HG02798 (cell line): Measurements from ENCODE around the gene TYMP.

ENCODE experiments used
- ATAC-seq: cut with Tn5 transposase; IDR thresholded peaks from one replicate; pipeline ENCODE4 v1.9.1; 2021; ENCODE audit warnings: mild to moderate bottlenecking; ENCODE audit not compliant: unreplicated experiment, poor library complexity

TYMP gene

DNA sequence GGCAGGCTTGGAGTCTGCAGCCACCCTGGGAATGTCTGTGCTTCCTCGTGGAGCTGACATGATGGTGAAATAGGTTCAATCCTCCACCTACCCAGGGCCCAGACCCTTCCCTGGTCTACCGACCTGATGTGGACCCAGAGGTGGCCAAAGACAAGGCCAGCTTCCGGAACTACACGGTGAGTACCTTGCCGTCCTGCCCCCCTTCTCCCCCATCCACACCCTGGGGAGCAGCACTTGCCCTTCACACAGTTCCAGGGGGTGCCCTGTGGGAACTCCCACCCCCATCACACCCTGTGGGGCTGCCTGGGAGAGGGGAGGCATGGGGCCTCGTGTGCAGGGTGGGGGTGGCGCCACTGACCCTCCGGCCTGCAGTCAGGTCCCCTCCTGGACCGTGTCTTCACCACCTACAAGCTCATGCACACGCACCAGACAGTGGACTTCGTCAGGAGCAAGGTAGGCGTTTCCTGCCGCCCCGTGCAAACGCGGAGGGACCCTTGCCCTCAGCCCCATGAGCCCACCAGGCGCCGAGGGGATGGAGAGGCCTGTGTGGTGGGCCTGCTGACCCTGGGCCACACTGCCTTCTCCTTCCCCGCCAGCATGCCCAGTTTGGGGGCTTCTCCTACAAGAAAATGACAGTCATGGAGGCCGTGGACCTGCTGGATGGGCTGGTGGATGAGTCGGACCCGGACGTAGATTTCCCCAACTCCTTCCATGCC is 42.4 kb downstream of the TYMP start:
- no peak for ATAC-seq

DNA sequence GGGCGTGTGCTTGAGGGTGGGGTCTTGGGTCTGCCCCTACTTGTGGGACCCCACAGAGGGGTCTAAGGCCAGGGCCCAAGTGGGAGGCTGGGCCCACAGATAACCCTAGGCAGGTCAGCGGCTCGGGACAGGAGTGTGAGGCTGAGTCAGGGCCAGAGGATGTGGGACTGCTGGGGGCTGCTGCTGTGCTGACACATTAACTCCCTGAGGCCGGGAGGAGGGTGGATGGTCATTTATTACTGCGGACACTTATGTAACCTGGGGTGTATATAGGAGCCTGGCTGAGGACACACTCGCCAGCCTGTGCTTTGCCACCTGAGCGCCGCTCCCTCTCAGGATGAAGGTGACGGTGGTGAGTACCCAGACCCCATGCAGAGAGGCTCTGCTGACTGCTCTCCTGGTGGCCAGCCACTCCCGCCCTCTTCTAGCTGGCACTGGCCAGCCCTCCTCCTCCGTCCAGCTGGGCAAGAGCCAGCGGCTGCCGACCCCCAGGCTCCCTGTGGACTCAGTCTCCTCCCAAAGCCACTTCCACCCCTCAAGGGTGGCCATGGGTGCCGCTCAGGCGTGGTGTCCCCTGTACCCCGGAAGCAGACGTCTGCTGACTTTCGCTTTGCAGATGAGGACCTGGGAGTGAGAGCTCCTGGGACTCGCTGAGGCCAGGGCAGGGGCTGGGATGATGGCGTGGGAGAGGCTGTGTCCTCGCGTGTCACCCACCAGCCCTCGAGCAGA is 43.1 kb downstream of the TYMP start, which contains the start of gene MIOX:
Gene MIOX (plus strand): TSS at position 299 of the 729 bp plus-strand sequence. CDS start 39 bp downstream, at position 338.
- ATAC-seq: no peak

DNA sequence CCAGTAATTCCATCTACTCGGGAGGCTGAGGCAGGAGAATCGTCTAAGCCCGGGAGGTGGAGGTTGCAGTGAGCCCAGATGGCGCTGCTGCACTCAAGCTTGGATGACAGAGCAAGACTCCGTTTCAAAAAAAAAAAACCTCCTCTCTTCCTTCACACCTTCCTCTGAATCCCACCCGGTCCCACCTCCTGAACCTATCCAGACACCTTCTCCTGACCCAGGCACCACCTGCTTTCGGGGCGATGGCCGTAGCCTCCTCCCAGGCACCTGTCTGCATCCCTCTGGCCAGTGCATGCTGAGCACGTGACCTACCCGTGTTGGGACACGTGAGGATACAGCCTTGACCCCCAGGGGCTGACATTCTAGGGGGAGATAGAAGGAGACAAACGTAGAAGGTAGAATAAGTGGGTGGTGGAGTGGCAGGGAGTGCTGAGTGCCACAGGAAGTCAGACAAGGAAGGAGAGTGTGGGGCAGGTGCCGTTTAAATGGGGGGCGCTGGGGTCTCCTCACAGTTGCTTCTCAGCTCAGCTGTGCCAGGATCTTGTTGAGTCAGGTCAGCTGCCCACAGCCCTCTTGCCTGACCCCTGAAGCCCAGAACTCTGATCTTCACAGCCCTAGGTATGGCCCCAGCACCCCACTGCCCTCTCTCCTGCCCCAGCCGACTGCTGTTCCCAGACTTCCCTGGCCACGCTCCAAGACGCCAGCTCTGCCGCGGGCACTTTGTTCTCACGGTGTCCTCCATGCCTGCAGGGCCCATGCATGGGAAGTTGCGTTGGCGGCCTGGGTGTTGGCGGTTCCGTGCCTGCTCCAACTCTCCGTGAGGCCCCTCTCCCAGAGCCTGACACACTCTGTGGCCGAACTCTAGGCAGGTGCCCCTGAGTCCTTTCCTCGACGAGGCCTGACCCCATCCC is 44.3 kb downstream of the TYMP start:
- no peak for ATAC-seq

DNA sequence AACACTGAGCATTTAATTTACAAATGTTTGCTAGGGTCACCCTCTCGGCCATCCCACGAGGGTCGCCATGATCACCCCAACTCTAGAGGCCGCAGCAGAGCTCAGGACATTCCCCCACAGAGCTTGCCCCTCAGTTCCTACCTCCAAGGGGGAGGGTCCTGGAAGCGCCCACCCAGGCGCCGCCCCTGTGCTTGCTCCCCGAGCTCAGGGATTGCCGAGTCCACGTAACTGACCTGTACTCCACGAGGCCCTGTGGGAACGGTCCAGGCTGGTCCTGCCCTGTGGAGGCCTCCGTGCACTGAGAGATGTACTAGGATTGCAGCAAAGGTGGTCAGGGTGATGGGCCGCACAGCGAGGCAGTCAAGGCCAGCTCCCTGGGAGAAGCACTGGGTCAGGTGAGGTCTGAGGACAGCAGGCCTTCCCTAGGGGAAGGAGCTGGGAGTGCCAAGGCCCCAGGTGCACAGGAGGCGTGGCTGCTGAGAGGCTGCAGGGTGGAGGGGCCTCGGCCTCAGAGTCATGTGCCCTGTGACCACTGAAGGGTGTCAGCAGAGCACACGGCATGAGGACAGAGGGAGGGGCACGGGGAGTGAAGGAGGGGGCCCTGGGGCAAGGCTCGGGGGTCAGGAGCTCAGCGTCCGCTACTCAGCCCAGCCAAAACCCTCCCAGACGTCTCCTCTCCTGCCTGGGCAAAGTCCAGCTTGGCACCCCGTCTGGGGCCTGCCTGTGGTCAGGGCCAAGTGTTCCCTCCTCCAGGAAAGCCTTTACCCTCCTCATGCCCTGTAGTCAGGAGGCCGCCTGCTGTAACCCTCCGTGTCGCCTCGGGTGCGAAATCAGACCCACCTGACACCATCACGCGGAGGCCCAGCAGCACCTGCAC is 45.6 kb downstream of the TYMP start:
- ATAC-seq: no peak

DNA sequence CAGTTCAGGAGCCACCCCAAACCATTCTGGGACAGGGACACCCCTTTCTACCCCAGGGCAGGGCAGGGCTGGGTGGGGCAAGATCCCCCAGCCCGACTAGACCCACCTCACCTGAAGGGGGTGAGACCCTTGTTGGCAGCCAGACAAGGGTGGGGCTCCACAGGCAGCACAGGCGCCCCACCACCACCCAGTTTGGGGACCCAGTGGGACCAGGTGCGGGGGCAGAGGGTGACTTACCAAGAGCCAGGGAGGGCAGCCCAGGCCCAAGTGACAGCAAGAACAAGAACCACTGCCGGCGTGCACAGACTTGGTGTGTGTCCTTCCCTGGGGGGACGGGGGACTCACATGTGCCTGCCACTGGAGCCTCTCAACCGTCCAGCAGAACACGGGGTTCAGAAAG is 46.3 kb downstream of the TYMP start:
- ATAC-seq: no peak

DNA sequence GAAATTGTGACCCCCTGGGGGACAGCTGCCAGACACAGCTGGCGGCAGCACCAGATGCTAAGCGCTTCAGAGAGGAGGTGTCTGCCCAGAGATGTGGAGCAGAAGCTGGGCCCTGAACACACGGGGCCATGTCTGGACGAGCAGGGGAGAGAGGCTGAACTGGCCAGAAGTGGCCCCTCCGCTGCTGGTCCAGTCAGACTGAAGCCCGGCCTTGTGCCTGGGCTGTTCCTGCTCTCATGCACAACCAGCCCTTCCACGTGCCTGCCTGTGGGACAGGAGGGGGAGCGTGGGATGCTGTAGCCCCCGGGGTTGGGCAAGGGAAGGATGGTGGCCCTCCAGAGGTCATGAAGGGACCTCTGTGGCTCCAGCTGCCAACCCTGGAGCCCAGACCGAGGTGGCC is 46.7 kb downstream of the TYMP start:
- ATAC-seq: no peak

DNA sequence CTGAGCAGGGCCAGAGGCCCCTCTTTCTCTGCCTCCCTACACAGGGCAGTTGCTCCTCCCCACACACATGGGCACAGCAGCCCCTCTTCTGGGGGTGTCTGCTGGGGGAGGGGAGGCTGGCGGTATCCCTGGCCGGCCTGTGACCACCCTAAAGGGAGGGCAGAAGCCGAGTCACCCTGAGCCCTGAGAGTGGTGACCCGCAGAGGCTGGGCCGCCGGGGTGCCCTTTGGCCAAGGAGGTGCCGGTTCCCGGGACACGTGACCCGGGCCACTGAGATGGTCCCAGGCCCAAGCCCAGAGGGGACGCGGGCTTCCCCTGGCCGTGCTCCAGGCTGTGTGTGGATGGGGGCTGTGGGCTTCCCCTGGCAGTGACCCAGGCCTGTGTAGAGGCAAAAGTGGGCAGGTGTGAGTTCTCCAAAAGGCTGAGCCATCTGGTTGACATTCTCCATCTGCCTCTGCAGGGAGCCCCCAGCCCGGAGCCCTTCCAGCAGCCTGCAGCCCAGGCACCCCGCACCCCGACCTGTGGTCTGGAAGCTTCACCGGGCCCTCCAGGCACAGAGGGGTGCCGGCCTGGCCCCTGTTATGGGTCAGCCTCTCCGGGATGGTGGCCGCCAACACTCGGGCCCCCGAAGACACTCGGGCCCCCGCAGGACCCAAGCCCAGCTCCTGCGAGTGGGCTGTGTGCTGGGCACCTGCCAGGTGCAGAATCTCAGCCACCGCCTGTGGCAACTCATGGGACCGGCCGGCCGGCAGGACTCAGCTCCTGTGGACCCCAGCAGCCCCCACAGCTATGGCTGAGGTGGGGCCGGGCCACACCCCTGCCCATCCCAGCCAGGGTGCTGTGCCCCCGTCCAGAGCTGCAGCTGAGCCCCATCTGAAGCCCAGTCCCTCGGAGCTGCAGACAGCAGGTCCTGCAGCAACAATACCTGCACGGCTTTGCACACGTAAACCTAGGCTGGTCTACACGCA is 47.4 kb downstream of the TYMP start:
- no peak for ATAC-seq

DNA sequence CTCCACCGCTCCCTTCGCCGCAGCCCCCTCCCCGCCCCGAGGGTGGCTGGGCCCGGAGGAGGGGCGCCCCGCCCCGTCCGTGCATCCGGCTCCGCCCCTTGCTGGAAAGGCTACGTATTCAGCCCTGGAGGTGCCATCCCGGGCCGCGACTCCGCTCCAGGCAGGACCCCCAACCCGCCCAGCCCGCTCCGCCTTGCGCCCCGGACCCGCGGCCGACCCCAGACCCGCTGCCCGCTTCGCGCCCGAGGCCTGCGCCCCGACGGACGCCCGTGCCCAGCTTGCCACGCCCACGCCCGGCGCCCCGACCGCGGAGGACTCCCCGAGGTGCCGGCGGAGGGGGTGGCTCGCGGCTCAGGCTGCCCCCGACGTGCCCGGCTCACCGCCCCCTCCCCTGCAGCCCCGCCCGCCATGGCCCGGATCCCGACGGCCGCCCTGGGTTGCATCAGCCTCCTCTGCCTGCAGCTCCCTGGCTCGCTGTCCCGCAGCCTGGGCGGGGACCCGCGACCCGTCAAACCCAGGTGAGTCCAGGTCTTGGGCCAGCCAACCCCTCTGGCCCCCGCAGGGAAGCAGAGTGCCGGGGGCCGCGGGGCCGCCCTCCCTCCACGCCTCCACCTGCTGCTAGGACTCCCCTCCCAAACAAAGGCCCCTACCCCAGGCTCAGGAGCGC is 48.2 kb downstream of the TYMP start, which contains the start of gene ADM2:
Gene ADM2 (plus strand): TSS at position 104 of the 667 bp plus-strand sequence. CDS start 305 bp downstream, at position 409.
- ATAC-seq: no peak

DNA sequence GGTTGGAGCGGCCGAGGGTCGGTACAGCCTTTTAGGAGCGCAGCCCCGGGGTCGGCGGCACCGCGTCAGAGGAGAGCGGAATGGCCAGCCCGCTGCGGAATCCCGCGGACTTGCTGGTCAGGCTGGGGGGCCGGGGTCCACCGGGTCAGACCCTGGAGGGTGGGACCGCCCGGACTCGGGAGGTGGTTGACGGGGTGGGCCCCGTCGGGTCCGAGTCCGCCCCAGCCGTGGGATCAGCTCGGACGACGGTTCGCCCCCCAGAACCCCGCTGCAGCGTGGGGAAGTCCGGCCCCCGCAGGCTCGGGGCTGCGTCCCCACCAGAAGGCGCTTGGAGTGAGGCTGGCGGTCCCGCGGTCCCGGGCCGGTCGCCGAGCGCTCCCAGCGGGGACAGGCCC is 48.8 kb downstream of the TYMP start:
- no peak for ATAC-seq

DNA sequence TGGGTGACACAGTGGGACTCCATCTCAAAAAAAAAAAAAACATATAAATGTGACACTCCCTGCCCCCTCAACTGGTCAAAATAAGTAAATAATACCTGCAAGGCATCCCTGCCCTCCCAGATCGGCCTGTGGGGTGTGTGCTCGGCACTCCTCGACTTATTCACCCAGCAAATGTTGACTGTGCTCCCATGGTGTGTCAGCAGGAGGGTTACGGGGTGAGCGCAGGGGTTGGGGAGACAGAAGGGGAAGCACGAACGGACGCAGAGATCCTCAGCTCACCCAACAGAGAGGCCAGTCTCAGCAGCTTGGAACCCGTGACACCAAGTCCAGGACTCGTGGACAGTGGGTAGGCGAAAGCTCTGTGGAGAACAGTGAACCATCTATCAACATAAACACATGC is 50.1 kb downstream of the TYMP start:
- ATAC-seq: no peak

DNA sequence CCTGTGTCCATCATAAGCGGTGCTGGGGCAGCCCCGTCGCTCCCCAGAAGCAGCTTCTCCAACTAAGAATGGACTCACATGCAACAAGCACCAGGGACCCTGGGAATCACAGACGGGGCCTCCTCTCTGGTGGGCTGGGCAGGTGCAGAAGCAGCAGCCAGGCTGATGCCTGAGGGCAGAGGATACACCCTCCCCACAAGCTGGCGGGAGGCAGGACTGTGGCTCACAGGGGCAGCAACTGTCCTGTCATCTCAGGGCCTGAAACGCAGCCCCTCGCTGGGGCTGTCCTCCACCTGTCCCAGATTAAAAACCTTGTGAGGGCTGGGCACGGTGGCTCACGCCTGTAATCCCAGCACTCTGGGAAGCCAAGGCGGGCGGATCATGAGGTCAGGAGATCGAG is 51.9 kb downstream of the TYMP start:
- ATAC-seq: no peak

DNA sequence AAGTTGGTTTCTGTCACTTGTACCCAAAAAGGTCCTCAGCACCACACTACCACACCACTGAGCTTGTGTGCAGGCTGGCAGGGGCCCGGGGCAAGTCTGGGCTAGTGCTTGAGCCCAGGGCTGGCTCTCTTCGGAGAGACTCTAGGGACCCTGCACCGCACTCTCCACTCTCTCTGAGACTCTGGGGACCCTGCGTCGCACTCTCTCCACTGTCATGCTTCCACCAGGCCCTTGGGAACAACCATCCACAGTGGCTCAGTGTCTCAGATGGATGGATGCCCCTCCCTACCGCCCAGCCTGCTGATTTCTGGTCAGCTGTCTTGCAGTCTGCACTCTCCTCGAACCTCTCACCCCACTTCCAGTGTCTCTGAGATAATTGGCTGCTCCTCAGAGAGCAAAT is 52.9 kb downstream of the TYMP start:
- no peak for ATAC-seq
